RWPE2 (cell line): Measurements from ENCODE around the gene PLCH1.

Experiments used
- ATAC-seq: fragments of 200-7000 bp; cut with Tn5 transposase; 3 replicates; pipeline ENCODE4 v1.9.1; 2021; ENCODE audit warnings: low read depth
- DNase-seq: peaks from one replicate; pipeline ENCODE4 v3.0.0-alpha.2; 2020; ENCODE audit warnings: low spot score
- H3K27ac ChIP-seq: fragments of 450-650 bp; 2 replicates; pipeline ENCODE4 v1.5.1; 2017; ENCODE audit warnings: mild to moderate bottlenecking; ENCODE audit not compliant: poor library complexity, severe bottlenecking
- H3K27me3 ChIP-seq: fragments of 250-450 bp; sonication (Bioruptor Pico); 2 replicates; pipeline ENCODE4 v1.5.1; 2021; ENCODE audit warnings: mild to moderate bottlenecking, moderate library complexity; ENCODE audit not compliant: insufficient read depth, poor library complexity, severe bottlenecking
- H3K36me3 ChIP-seq: fragments of 250-450 bp; sonication (Bioruptor Pico); 2 replicates; pipeline ENCODE4 v1.5.1; 2020; ENCODE audit warnings: low read depth, mild to moderate bottlenecking, moderate library complexity
- H3K4me1 ChIP-seq: fragments of 250-450 bp; sonication (Bioruptor Pico); 2 replicates; pipeline ENCODE4 v1.5.1; 2021; ENCODE audit warnings: mild to moderate bottlenecking, moderate library complexity; ENCODE audit not compliant: insufficient read depth, poor library complexity, severe bottlenecking
- H3K4me3 ChIP-seq: fragments of 250-450 bp; sonication (Bioruptor Pico); 2 replicates; pipeline ENCODE4 v1.5.1; 2021; ENCODE audit warnings: mild to moderate bottlenecking, moderate library complexity; ENCODE audit not compliant: severe bottlenecking
- H3K9me3 ChIP-seq: fragments of 250-450 bp; sonication (Bioruptor Pico); 2 replicates; pipeline ENCODE4 v1.5.1; 2021; ENCODE audit warnings: mild to moderate bottlenecking, moderate library complexity; ENCODE audit not compliant: severe bottlenecking
- CTCF ChIP-seq: fragments of 450-650 bp; IDR thresholded peaks from one replicate; pipeline ENCODE4 v1.5.1; 2017; ENCODE audit warnings: mild to moderate bottlenecking, moderate library complexity; ENCODE audit not compliant: poor library complexity, severe bottlenecking

The PLCH1 gene

GRCh38 chr3:155394240-155394639 is 350.6 kb downstream of the PLCH1 start:
- Histone ChIP-seq H3K4me1 (peaks cover 9% of the 10 kb centered on the region), H3K27ac (no peak overlapping the region), H3K9me3 (peaks cover 2% of the 10 kb centered on the region), H3K4me3 (no peak overlapping the region), H3K27me3 (no peaks in the 10 kb centered on the region), H3K36me3 (no peaks in the 10 kb centered on the region)
- ATAC-seq (no peak), DNase-seq (no peak)
- no peak for TF ChIP-seq CTCF

GRCh38 chr3:155393316-155393715 is 351.6 kb downstream of the PLCH1 start:
- no peaks in the 10 kb centered on the region for H3K36me3 ChIP-seq
- peaks cover 2% of the 10 kb centered on the region for H3K9me3 ChIP-seq
- ATAC-seq (no peak), DNase-seq (no peak)
- no peaks in the 10 kb centered on the region for H3K27me3 ChIP-seq
- no peak overlapping the region for H3K4me3 ChIP-seq
- H3K4me1 ChIP-seq, result peaks cover 9% of the 10 kb centered on the region
- no peak overlapping the region for H3K27ac ChIP-seq
- no peak for TF ChIP-seq CTCF

GRCh38 chr3:155392138-155392537 is 352.7 kb downstream of the PLCH1 start:
- Histone ChIP-seq H3K36me3 (no peaks in the 10 kb centered on the region), H3K27ac (no peak overlapping the region), H3K27me3 (no peaks in the 10 kb centered on the region), H3K4me3 (no peak overlapping the region), H3K4me1 (peaks cover 9% of the 10 kb centered on the region), H3K9me3 (peaks cover 2% of the 10 kb centered on the region)
- DNase-seq (no peak), ATAC-seq (no peak; the same call in 2 of the 3 replicates)
- no peak for TF ChIP-seq CTCF

GRCh38 chr3:155391551-155391958 is 353.3 kb downstream of the PLCH1 start:
- Histone ChIP-seq H3K9me3 (peaks cover 2% of the 10 kb centered on the region), H3K27ac (no peak overlapping the region), H3K27me3 (no peaks in the 10 kb centered on the region), H3K4me3 (no peak overlapping the region), H3K36me3 (no peaks in the 10 kb centered on the region), H3K4me1 (peaks cover 9% of the 10 kb centered on the region)
- DNase-seq (no peak), ATAC-seq (peak; percentile 84)
- no peak for TF ChIP-seq CTCF

GRCh38 chr3:155391104-155391503 is 353.8 kb downstream of the PLCH1 start:
- DNase-seq (no peak), ATAC-seq (no peak; the same call in 2 of the 3 replicates)
- Histone ChIP-seq H3K27ac (no peak overlapping the region), H3K27me3 (no peaks in the 10 kb centered on the region), H3K4me1 (peaks cover 9% of the 10 kb centered on the region), H3K36me3 (no peaks in the 10 kb centered on the region), H3K9me3 (peaks cover 2% of the 10 kb centered on the region), H3K4me3 (no peak overlapping the region)
- TF ChIP-seq CTCF, result no peak
